Sigmoid colon (tissue), 7 donors: ENCODE results near the gene THOC6. TPM values are rescaled to one million over a fixed set of nuclear protein-coding genes. Genes with fewer than 3 reads are reported as not detected.
"Not testable (repeated sequence)": the region's sequence is repeated elsewhere in the genome, so short reads cannot be mapped to it uniquely, and the experiment has no call there.

Source experiments
- DNase-seq: peaks from one replicate; pipeline ENCODE4 v3.0.0-alpha.2; 2019
- H3K27ac ChIP-seq, 4 donors: fragments of 200-600 bp; sonication (generic); one replicate each; pipeline ENCODE4 v1.5.1; 2016 to 2019; ENCODE audit warnings: mild to moderate bottlenecking in 1 of 4
- H3K27me3 ChIP-seq, 3 donors: fragments of 200-600 bp; sonication (generic); one replicate each; pipeline ENCODE4 v1.5.1; 2019; ENCODE audit warnings: mild to moderate bottlenecking in 1 of 3
- H3K36me3 ChIP-seq, 4 donors: fragments of 200-600 bp; sonication (generic); one replicate each; pipeline ENCODE4 v1.5.1; 2016 to 2019
- H3K4me1 ChIP-seq, 4 donors: fragments of 200-600 bp; sonication (generic); one replicate each; pipeline ENCODE4 v1.5.1; 2017 to 2019
- H3K4me3 ChIP-seq, 4 donors: fragments of 200-600 bp; sonication (generic); one replicate each; pipeline ENCODE4 v1.5.1; 2017 to 2019; ENCODE audit warnings: mild to moderate bottlenecking in 2 of 4, moderate library complexity in 1 of 4
- H3K9me3 ChIP-seq, 4 donors: fragments of 200-600 bp in 3 of 4; sonication (generic) in 3 of 4; one replicate each; pipeline versions ENCODE4 v1.5.1 to v1.6.1; 2013 to 2019
- CTCF ChIP-seq, 4 experiments: fragments of 450-650 bp in 3 of 4; fragments of 200-600 bp in 1 of 4; IDR thresholded peaks; one replicate each; pipeline ENCODE4 v1.5.1; 2016 to 2019; ENCODE audit warnings: antibody characterized with exemption in 4 of 4, mild to moderate bottlenecking in 3 of 4, moderate library complexity in 2 of 4
- EP300 ChIP-seq, 4 donors: sonication (generic); formaldehyde crosslinking; IDR thresholded peaks; one replicate each; pipeline ENCODE4 v1.6.1; 2017; ENCODE audit warnings: antibody characterized with exemption in 4 of 4
- POLR2A ChIP-seq, 2 donors: fragments of 450-650 bp; IDR thresholded peaks; one replicate each; pipeline ENCODE4 v1.6.1; 2016; ENCODE audit warnings: antibody characterized with exemption in 2 of 2, mild to moderate bottlenecking in 2 of 2, moderate library complexity in 2 of 2
- POLR2AphosphoS5 ChIP-seq, 4 donors: sonication (generic); formaldehyde crosslinking; IDR thresholded peaks; one replicate each; pipeline ENCODE4 v1.6.1; 2017; ENCODE audit warnings: antibody characterized with exemption in 4 of 4
- WGBS, 2 donors: extraction: QIAGEN DNeasy Blood & Tissue Kit; methylation state at CpG; one replicate each; pipeline ENCODE4 v1.1.7; 2013; 5-methylcytosine and 5-hydroxymethylcytosine counted together
- intact Hi-C: fragments of 100-400 bp; cut with DNase I; formaldehyde crosslinking; loops from one replicate; pipeline ENCODE4 v1.15.1; 2023
- polyA plus RNA-seq, 3 donors: library from polyadenylated mRNA; stranded (reverse); fragments of 200-250 nt; gene quantifications; one replicate each; pipeline ENCODE4 v1.2.3, GENCODE V29; 2013
- total RNA-seq, 4 donors: library from RNA; depleted of rRNA; stranded (reverse); fragments of >200 nt; gene quantifications; one replicate each; pipeline ENCODE4 v1.1.0, GENCODE V29; 2016
- donor health status: healthy with polysubstance abuse.
- donor health status: Bipolar disorder and iron deficiency.
- donor health status: healthy.

Gene THOC6
- total and polyA plus RNA-seq, 7 donors, result 8.6 to 35.8 (median 15.8) TPM

- no peak overlapping the region for H3K4me3 ChIP-seq
- DNase-seq, result no peak
- no peak overlapping the region for H3K27ac ChIP-seq
- no peaks in the 10 kb centered on the region for H3K36me3 ChIP-seq
- TF ChIP-seq POLR2A (IDR thresholded peaks at IDR 0.05) (no peak), CTCF (IDR thresholded peaks at IDR 0.05) (no peak), EP300 (IDR thresholded peaks at IDR 0.05) (no peak), POLR2AphosphoS5 (IDR thresholded peaks at IDR 0.05) (no peak)
- intact Hi-C loops, result no loop called here
- H3K27me3 ChIP-seq, result peaks cover 37 to 91% (median 73%) of the 10 kb centered on the region in 3 donors
- WGBS, 2 donors, result 7 to 14% methylated on average over 13 of the region's 13 CpGs
- H3K9me3 ChIP-seq, result no peaks in the 10 kb centered on the region
- H3K4me1 ChIP-seq, result peaks cover 0 to 22% (median 19%) of the 10 kb centered on the region in 4 donors
These were observed 23.5 kb downstream of the THOC6 start for GRCh38 chr16:3047387-3047720.

- Histone ChIP-seq H3K36me3 (no peaks in the 10 kb centered on the region), H3K27ac (no peak overlapping the region), H3K4me1 (peaks cover 0 to 20% (median 19%) of the 10 kb centered on the region in 4 donors), H3K9me3 (no peaks in the 10 kb centered on the region), H3K27me3 (peaks cover 22 to 65% (median 50%) of the 10 kb centered on the region in 3 donors), H3K4me3 (no peak overlapping the region)
- no peak for DNase-seq
- no peak for TF ChIP-seq POLR2A (IDR thresholded peaks at IDR 0.05)
- no peak for TF ChIP-seq EP300 (IDR thresholded peaks at IDR 0.05)
- TF ChIP-seq POLR2AphosphoS5 (IDR thresholded peaks at IDR 0.05), result no peak
- TF ChIP-seq CTCF (IDR thresholded peaks at IDR 0.05), result no peak
- WGBS, 2 donors, result 81 to 86% methylated on average over 26 of the region's 26 CpGs
- intact Hi-C loops, result no loop called here
These were observed 26.2 kb downstream of the THOC6 start for GRCh38 chr16:3049921-3050481.

- intact Hi-C loops, result no loop called here
- no peaks in the 10 kb centered on the region for H3K9me3 ChIP-seq
- no peak for DNase-seq
- peaks cover 0 to 16% (median 15%) of the 10 kb centered on the region in 4 donors for H3K4me1 ChIP-seq
- H3K27me3 ChIP-seq, result peaks cover 17 to 60% (median 45%) of the 10 kb centered on the region in 3 donors
- no peak overlapping the region for H3K4me3 ChIP-seq
- no peak overlapping the region for H3K27ac ChIP-seq
- 62 to 79% methylated on average over 5 of the region's 5 CpGs for WGBS, 2 donors
- TF ChIP-seq EP300 (IDR thresholded peaks at IDR 0.05), result no peak
- no peak for TF ChIP-seq POLR2A (IDR thresholded peaks at IDR 0.05)
- TF ChIP-seq POLR2AphosphoS5 (IDR thresholded peaks at IDR 0.05), result no peak
- no peak for TF ChIP-seq CTCF (IDR thresholded peaks at IDR 0.05)
- H3K36me3 ChIP-seq, result no peaks in the 10 kb centered on the region
These were observed 26.7 kb downstream of the THOC6 start for GRCh38 chr16:3050487-3050886.

GRCh38 chr16:3051009-3051408, 27.2 kb downstream of the THOC6 start:
- Histone ChIP-seq H3K9me3 (no peaks in the 10 kb centered on the region), H3K36me3 (no peaks in the 10 kb centered on the region), H3K4me3 (no peak overlapping the region), H3K27ac (no peak overlapping the region), H3K27me3 (peaks cover 12 to 55% (median 40%) of the 10 kb centered on the region in 3 donors), H3K4me1 (peaks cover 0 to 11% (median 10%) of the 10 kb centered on the region in 4 donors)
- WGBS, 2 donors, result 32 to 45% methylated on average over 4 of the region's 4 CpGs
- no peak for TF ChIP-seq POLR2AphosphoS5 (IDR thresholded peaks at IDR 0.05)
- TF ChIP-seq CTCF (IDR thresholded peaks at IDR 0.05), result no peak
- TF ChIP-seq EP300 (IDR thresholded peaks at IDR 0.05), result no peak
- no peak for TF ChIP-seq POLR2A (IDR thresholded peaks at IDR 0.05)
- DNase-seq, result no peak
- intact Hi-C loops, result no loop called here

- TF ChIP-seq EP300 (IDR thresholded peaks at IDR 0.05) (no peak), POLR2AphosphoS5 (IDR thresholded peaks at IDR 0.05) (no peak), POLR2A (IDR thresholded peaks at IDR 0.05) (no peak), CTCF (IDR thresholded peaks at IDR 0.05) (no peak)
- no peak for DNase-seq
- Histone ChIP-seq H3K27me3 (peaks cover 7 to 50% (median 35%) of the 10 kb centered on the region in 3 donors), H3K36me3 (no peaks in the 10 kb centered on the region), H3K4me3 (no peak overlapping the region), H3K4me1 (peaks cover 0 to 6% (median 5%) of the 10 kb centered on the region in 4 donors), H3K27ac (no peak overlapping the region), H3K9me3 (no peaks in the 10 kb centered on the region)
- 70 to 85% methylated on average over 9 of the region's 9 CpGs for WGBS, 2 donors
- intact Hi-C loops, result no loop called here
These were observed 27.7 kb downstream of the THOC6 start for GRCh38 chr16:3051494-3051893.

- H3K9me3 ChIP-seq, H3K36me3 ChIP-seq, H3K4me1 ChIP-seq, DNase-seq, H3K4me3 ChIP-seq, intact Hi-C loops, H3K27ac ChIP-seq: not testable (repeated sequence)
- H3K27me3 ChIP-seq, result peaks cover 0 to 38% (median 22%) of the 10 kb centered on the region in 3 donors
- 74% methylated on average over 11 of the region's 12 CpGs for WGBS, 2 donors
These were observed 28.9 kb downstream of the THOC6 start for GRCh38 chr16:3052571-3053329.

GRCh38 chr16:3053330-3053710, 29.5 kb downstream of the THOC6 start:
- H3K27ac ChIP-seq, H3K36me3 ChIP-seq, H3K9me3 ChIP-seq, DNase-seq, intact Hi-C loops, H3K4me1 ChIP-seq, H3K4me3 ChIP-seq: not testable (repeated sequence)
- peaks cover 0 to 36% (median 17%) of the 10 kb centered on the region in 3 donors for H3K27me3 ChIP-seq
- 87 to 93% methylated on average over 13 of the region's 13 CpGs for WGBS, 2 donors
